K562 (cell line): ENCODE results near the gene OLFML2B.

Experiments used
- CTCF ChIP-seq, 3 experiments: IDR thresholded peaks in 2 of 3; conservative IDR thresholded peaks in 1 of 3; 2 replicates each; pipeline ENCODE4 v1.5.1; 2011 to 2012; ENCODE audit warnings: low read length in 3 of 3, mild to moderate bottlenecking in 3 of 3, control low read depth in 2 of 3, improper control_type of control experiment in 1 of 3, inconsistent platforms in 1 of 3, low read depth in 1 of 3, mixed read lengths in 1 of 3, moderate library complexity in 1 of 3; ENCODE audit not compliant: insufficient read depth in 2 of 3
- SUPT5H ChIP-seq: fragments of 450-650 bp; IDR thresholded peaks from 2 replicates; pipeline ENCODE4 v1.6.1; 2016
- ZNF398 ChIP-seq: fragments of 250-450 bp; sonication (Bioruptor Pico); IDR thresholded peaks from 2 replicates; pipeline ENCODE4 v1.8.0; 2021; ENCODE audit warnings: moderate library complexity, mild to moderate bottlenecking, inconsistent platforms

GRCh38 chr1:162038624-162039023 is 15.0 kb upstream of the OLFML2B start:
- TF ChIP-seq SUPT5H (no peak), CTCF (IDR thresholded peaks at IDR 0.05 in 2 of 3, conservative IDR thresholded peaks at IDR 0.05 in 1 of 3; ENCODE audit: insufficient read depth in 2 of 3, low read depth in 1 of 3, low read length in 3 of 3) (no peak), ZNF398 (CRISPR knock-in tag) (no peak)
